Fibroblast of skin of abdomen (primary cell): ENCODE data around the gene FUS. TPM values are rescaled to one million over a fixed set of nuclear protein-coding genes. Genes with fewer than 3 reads are reported as not detected.
A peak's percentile ranks its signal among the peaks of the same experiment; 100 is the strongest.
"Not testable (repeated sequence)": the region's sequence is repeated elsewhere in the genome, so short reads cannot be mapped to it uniquely, and the experiment has no call there.

ENCODE experiments used
- DNase-seq: peaks from one replicate; pipeline ENCODE4 v3.0.0-alpha.2; 2013
- polyA plus RNA-seq, 2 experiments: library from polyadenylated mRNA; unstranded; fragments of 120-200 nt; gene quantifications; one replicate each; pipeline ENCODE4 v1.2.1, GENCODE V29; 2013; ENCODE audit not compliant: insufficient read length in 2 of 2

Gene FUS
- polyA plus RNA-seq (2013, experiment 1 of 2; ENCODE audit: insufficient read length): 428 TPM
- polyA plus RNA-seq (2013, experiment 2 of 2; ENCODE audit: insufficient read length): 413 TPM

GRCh38 chr16:31179747-31180459 is at the start of gene FUS:
Gene FUS, plus strand, starts transcription at chr16:31180139. Its CDS starts 76 bp downstream, at chr16:31180215.
- DNase-seq: peak; percentile 86

GRCh38 chr16:31130336-31130891 is 49.5 kb upstream of the FUS start:
- no peak for DNase-seq

- no peak for DNase-seq
Measured at GRCh38 chr16:31130899-31131298, 49.0 kb upstream of the FUS start.

- no peak for DNase-seq
Measured at GRCh38 chr16:31131416-31131815, 48.5 kb upstream of the FUS start.

GRCh38 chr16:31131841-31132271 is 48.1 kb upstream of the FUS start:
- DNase-seq: no peak

GRCh38 chr16:31132303-31132979 is 47.5 kb upstream of the FUS start:
- no peak for DNase-seq

GRCh38 chr16:31133046-31133501 is 46.9 kb upstream of the FUS start:
- DNase-seq: no peak

- no peak for DNase-seq
Measured at GRCh38 chr16:31134091-31134571, 45.8 kb upstream of the FUS start.

GRCh38 chr16:31134625-31135534 is 45.1 kb upstream of the FUS start:
- DNase-seq: no peak

GRCh38 chr16:31135535-31136286 is 44.2 kb upstream of the FUS start, which contains the start of gene PRSS8:
Gene PRSS8, minus strand, starts transcription at chr16:31135727. Its CDS starts 229 bp downstream, at chr16:31135498.
- no peak for DNase-seq

GRCh38 chr16:31136287-31136662 is 43.7 kb upstream of the FUS start:
- DNase-seq: no peak

- DNase-seq: not testable (repeated sequence)
Measured at GRCh38 chr16:31136822-31137499, 43.0 kb upstream of the FUS start.

- DNase-seq: peak; percentile 52
Measured at GRCh38 chr16:31138621-31139578, 41.0 kb upstream of the FUS start.

- DNase-seq: not testable (repeated sequence)
Measured at GRCh38 chr16:31141071-31141469, 38.9 kb upstream of the FUS start.

GRCh38 chr16:31141489-31142108 is 38.3 kb upstream of the FUS start:
- DNase-seq: no peak

- peak; percentile 99 for DNase-seq
Measured at GRCh38 chr16:31142109-31143010, 37.6 kb upstream of the FUS start.

GRCh38 chr16:31143011-31143693 is 36.8 kb upstream of the FUS start:
- no peak for DNase-seq
